VCaP (cell line): ENCODE results near the gene VPS13A.

ENCODE experiments used
- H3K27ac ChIP-seq: fragments of 450-650 bp; 2 replicates; pipeline ENCODE4 v1.5.1; 2017
- CTCF ChIP-seq: fragments of 450-650 bp; conservative IDR thresholded peaks from 2 replicates; pipeline ENCODE4 v1.5.1; 2017; ENCODE audit warnings: mild to moderate bottlenecking, moderate library complexity

Gene VPS13A

GRCh38 chr9:77276799-77277198, 99.5 kb downstream of the VPS13A start:
- peak overlapping the region; percentile 49 for H3K27ac ChIP-seq
- no peak for TF ChIP-seq CTCF

GRCh38 chr9:77277719-77278118, 100.4 kb downstream of the VPS13A start:
- H3K27ac ChIP-seq = peak overlapping the region; percentile 49
- TF ChIP-seq CTCF = no peak

- no peak overlapping the region for H3K27ac ChIP-seq
- no peak for TF ChIP-seq CTCF
Measured at GRCh38 chr9:77283991-77284390, 106.7 kb downstream of the VPS13A start.

- no peak for TF ChIP-seq CTCF
Measured at GRCh38 chr9:77284616-77285015, 107.3 kb downstream of the VPS13A start.

GRCh38 chr9:77290373-77290772, 113.0 kb downstream of the VPS13A start:
- H3K27ac ChIP-seq = no peak overlapping the region
- no peak for TF ChIP-seq CTCF

More at GRCh38 chr9:77284616-77285015, 107.3 kb downstream of the VPS13A start:
- H3K27ac ChIP-seq = no peak overlapping the region

- H3K27ac ChIP-seq = no peak overlapping the region
- TF ChIP-seq CTCF = peak; percentile 29
Measured at GRCh38 chr9:77291714-77292113, 114.4 kb downstream of the VPS13A start.

- no peak for TF ChIP-seq CTCF
- H3K27ac ChIP-seq = no peak overlapping the region
Measured at GRCh38 chr9:77293949-77294348, 116.6 kb downstream of the VPS13A start.

- no peak for TF ChIP-seq CTCF
- no peak overlapping the region for H3K27ac ChIP-seq
Measured at GRCh38 chr9:77304543-77304942, 127.2 kb downstream of the VPS13A start.
